HepG2 (cell line): ENCODE data around the gene FAM53B. TPM values are rescaled to one million over a fixed set of nuclear protein-coding genes. Genes with fewer than 3 reads are reported as not detected.

Experiments used
- HOMEZ ChIP-seq: IDR thresholded peaks from 2 replicates; pipeline ENCODE4 v1.6.1; 2016; ENCODE audit warnings: low read depth
- MLX ChIP-seq: IDR thresholded peaks from 2 replicates; pipeline ENCODE4 v1.6.1; 2016
- MXD1 ChIP-seq: sonication (generic); formaldehyde crosslinking; IDR thresholded peaks from 2 replicates; pipeline ENCODE4 v1.4.0; 2020; ENCODE audit warnings: mild to moderate bottlenecking, missing genetic modification reagents
- NKX3-1 ChIP-seq: sonication (generic); formaldehyde crosslinking; IDR thresholded peaks from 2 replicates; pipeline ENCODE4 v1.5.0; 2020; ENCODE audit warnings: missing genetic modification reagents
- PAWR ChIP-seq: sonication (generic); formaldehyde crosslinking; IDR thresholded peaks from 2 replicates; pipeline ENCODE4 v1.4.0; 2020; ENCODE audit warnings: missing genetic modification reagents, mild to moderate bottlenecking, borderline replicate concordance
- REXO4 ChIP-seq: sonication (generic); formaldehyde crosslinking; IDR thresholded peaks from 2 replicates; pipeline ENCODE4 v1.8.0; 2022; ENCODE audit warnings: missing genetic modification reagents, mild to moderate bottlenecking, borderline replicate concordance
- RXRB ChIP-seq: IDR thresholded peaks from 2 replicates; pipeline ENCODE4 v1.6.1; 2016; ENCODE audit warnings: borderline replicate concordance, missing genetic modification reagents, missing compliant biosample characterization
- STAT6 ChIP-seq: sonication (generic); formaldehyde crosslinking; IDR thresholded peaks from 2 replicates; pipeline ENCODE4 v1.4.0; 2020; ENCODE audit warnings: missing genetic modification reagents, mild to moderate bottlenecking, borderline replicate concordance
- ZNF564 ChIP-seq: sonication (generic); formaldehyde crosslinking; IDR thresholded peaks from 2 replicates; pipeline ENCODE4 v1.8.1; 2023; ENCODE audit warnings: mild to moderate bottlenecking, missing genetic modification reagents
- polyA plus RNA-seq, 8 experiments: library from polyadenylated mRNA; depleted of rRNA in 3 of 8; stranded (reverse) in 7 of 8; unstranded in 1 of 8; fragments of >200 nt; fragmentation: Illumina TruSeq in 4 of 8; extraction: Trizol in 4 of 8; gene quantifications; 2 replicates each; pipeline versions ENCODE4 v1.2.1 to v1.2.3, GENCODE V29; 2011 to 2016; ENCODE audit warnings: low read depth in 4 of 8, missing spikeins in 1 of 8, mixed read lengths in 1 of 8; ENCODE audit not compliant: insufficient read depth in 1 of 8
- total RNA-seq, 5 experiments: library from RNA; depleted of rRNA; stranded (reverse); fragments of >200 nt; fragmentation: Illumina TruSeq; extraction: Trizol; gene quantifications; 2 replicates each; pipeline ENCODE4 v1.2.3, GENCODE V29; 2016; ENCODE audit warnings: low read depth in 1 of 5
- TF ChIP-seq, protein P1 (sequence below): sonication (generic); formaldehyde crosslinking; IDR thresholded peaks from 2 replicates; pipeline ENCODE4 v1.8.0; 2022; ENCODE audit warnings: missing genetic modification reagents, mild to moderate bottlenecking, moderate library complexity, borderline replicate concordance

Gene FAM53B
- total and polyA plus RNA-seq, 2 of the 13 experiments (the other 11 are each of a cell fraction or from before 2014, with no cell fraction given): 6.4 to 19.3 TPM

- TF ChIP-seq MXD1 (CRISPR knock-in tag): no peak
- no peak for TF ChIP-seq HOMEZ (CRISPR knock-in tag)
- no peak for TF ChIP-seq MLX (CRISPR knock-in tag)
- no peak for TF ChIP-seq PAWR (CRISPR knock-in tag)
- no peak for TF ChIP-seq RXRB (CRISPR knock-in tag)
- no peak for TF ChIP-seq NKX3-1
- no peak for TF ChIP-seq ZNF564
- TF ChIP-seq, protein P1, sequence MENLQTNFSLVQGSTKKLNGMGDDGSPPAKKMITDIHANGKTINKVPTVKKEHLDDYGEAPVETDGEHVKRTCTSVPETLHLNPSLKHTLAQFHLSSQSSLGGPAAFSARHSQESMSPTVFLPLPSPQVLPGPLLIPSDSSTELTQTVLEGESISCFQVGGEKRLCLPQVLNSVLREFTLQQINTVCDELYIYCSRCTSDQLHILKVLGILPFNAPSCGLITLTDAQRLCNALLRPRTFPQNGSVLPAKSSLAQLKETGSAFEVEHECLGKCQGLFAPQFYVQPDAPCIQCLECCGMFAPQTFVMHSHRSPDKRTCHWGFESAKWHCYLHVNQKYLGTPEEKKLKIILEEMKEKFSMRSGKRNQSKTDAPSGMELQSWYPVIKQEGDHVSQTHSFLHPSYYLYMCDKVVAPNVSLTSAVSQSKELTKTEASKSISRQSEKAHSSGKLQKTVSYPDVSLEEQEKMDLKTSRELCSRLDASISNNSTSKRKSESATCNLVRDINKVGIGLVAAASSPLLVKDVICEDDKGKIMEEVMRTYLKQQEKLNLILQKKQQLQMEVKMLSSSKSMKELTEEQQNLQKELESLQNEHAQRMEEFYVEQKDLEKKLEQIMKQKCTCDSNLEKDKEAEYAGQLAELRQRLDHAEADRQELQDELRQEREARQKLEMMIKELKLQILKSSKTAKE (CRISPR knock-in tag): no peak
- no peak for TF ChIP-seq REXO4
- TF ChIP-seq STAT6 (CRISPR knock-in tag): no peak
Observed at GRCh38 chr10:124735491-124736286, 8.5 kb downstream of the FAM53B start (continued).
